HUES6 (cell line): ENCODE measurements around the gene SLC45A1.
A peak's percentile ranks its signal among the peaks of the same experiment; 100 is the strongest.

ENCODE experiments used
- H3K27ac ChIP-seq: 2 replicates; pipeline ENCODE4 v1.7.0; 2013; ENCODE audit warnings: low read depth, mild to moderate bottlenecking, low read length, inconsistent platforms
- H3K27me3 ChIP-seq: 2 replicates; pipeline ENCODE4 v1.6.1; 2013; ENCODE audit warnings: low read length; ENCODE audit not compliant: control insufficient read depth, insufficient read depth
- H3K36me3 ChIP-seq: 2 replicates; pipeline ENCODE4 v1.6.1; 2013; ENCODE audit warnings: low read length; ENCODE audit not compliant: control insufficient read depth, insufficient read depth
- H3K4me1 ChIP-seq: 2 replicates; pipeline ENCODE4 v1.6.1; 2013; ENCODE audit warnings: low read length; ENCODE audit not compliant: control insufficient read depth, insufficient read depth
- H3K4me3 ChIP-seq: 2 replicates; pipeline ENCODE4 v1.5.1; 2013; ENCODE audit warnings: low read depth, low read length
- H3K9ac ChIP-seq: one replicate; pipeline ENCODE4 v1.6.1; 2013; ENCODE audit warnings: mild to moderate bottlenecking, low read length
- H3K9me3 ChIP-seq: 2 replicates; pipeline ENCODE4 v1.6.1; 2013; ENCODE audit warnings: low read depth, low read length; ENCODE audit not compliant: control insufficient read depth, insufficient read depth

The SLC45A1 gene

GRCh38 chr1:8312235-8313218, 5.4 kb upstream of the SLC45A1 start:
- H3K9me3 ChIP-seq: peaks cover 9% of the 10 kb centered on the region
- H3K27me3 ChIP-seq: peaks cover 9% of the 10 kb centered on the region
- H3K4me3 ChIP-seq: no peak overlapping the region
- H3K27ac ChIP-seq: no peak overlapping the region
- H3K36me3 ChIP-seq: no peaks in the 10 kb centered on the region
- H3K9ac ChIP-seq: no peak overlapping the region
- peaks cover 21% of the 10 kb centered on the region for H3K4me1 ChIP-seq

- Histone ChIP-seq H3K36me3 (no peaks in the 10 kb centered on the region), H3K27me3 (peaks cover 16% of the 10 kb centered on the region), H3K9me3 (peaks cover 9% of the 10 kb centered on the region), H3K27ac (no peak overlapping the region), H3K4me3 (no peak overlapping the region), H3K4me1 (peaks cover 22% of the 10 kb centered on the region), H3K9ac (no peak overlapping the region)
These were observed 4.7 kb upstream of the SLC45A1 start for GRCh38 chr1:8313231-8313630.

GRCh38 chr1:8314346-8315280, 3.3 kb upstream of the SLC45A1 start:
- Histone ChIP-seq H3K27ac (no peak overlapping the region), H3K27me3 (peaks cover 29% of the 10 kb centered on the region), H3K9me3 (peaks cover 9% of the 10 kb centered on the region), H3K9ac (no peak overlapping the region), H3K4me1 (peaks cover 27% of the 10 kb centered on the region), H3K4me3 (no peak overlapping the region), H3K36me3 (no peaks in the 10 kb centered on the region)

GRCh38 chr1:8315573-8316475, 2.1 kb upstream of the SLC45A1 start:
- H3K4me1 ChIP-seq: peaks cover 27% of the 10 kb centered on the region

GRCh38 chr1:8318436-8318835, 522 bp downstream of the SLC45A1 start:
- Histone ChIP-seq H3K4me3 (peak overlapping the region; percentile 62), H3K9ac (no peak overlapping the region), H3K27ac (no peak overlapping the region)

More at GRCh38 chr1:8315573-8316475, 2.1 kb upstream of the SLC45A1 start:
- Histone ChIP-seq H3K36me3 (no peaks in the 10 kb centered on the region), H3K27ac (no peak overlapping the region), H3K9ac (no peak overlapping the region), H3K4me3 (no peak overlapping the region), H3K27me3 (peaks cover 34% of the 10 kb centered on the region), H3K9me3 (peaks cover 9% of the 10 kb centered on the region)

GRCh38 chr1:8321612-8322011, 3.7 kb downstream of the SLC45A1 start:
- Histone ChIP-seq H3K36me3 (no peaks in the 10 kb centered on the region), H3K9me3 (no peaks in the 10 kb centered on the region), H3K4me1 (peaks cover 6% of the 10 kb centered on the region; the same call in 1 of the 2 replicates), H3K27ac (no peak overlapping the region), H3K27me3 (peaks cover 33% of the 10 kb centered on the region), H3K4me3 (no peak overlapping the region), H3K9ac (no peak overlapping the region)

More at GRCh38 chr1:8318436-8318835, 522 bp downstream of the SLC45A1 start:
- Histone ChIP-seq H3K9me3 (no peaks in the 10 kb centered on the region), H3K4me1 (peaks cover 27% of the 10 kb centered on the region), H3K36me3 (no peaks in the 10 kb centered on the region), H3K27me3 (peaks cover 36% of the 10 kb centered on the region)

GRCh38 chr1:8323706-8324105, 5.8 kb downstream of the SLC45A1 start:
- Histone ChIP-seq H3K9ac (no peak overlapping the region), H3K27ac (no peak overlapping the region), H3K4me3 (no peak overlapping the region), H3K4me1 (0 out of 2 replicates have a peak, but pooled peaks cover under 1% of the 10 kb centered on the region), H3K36me3 (no peaks in the 10 kb centered on the region), H3K9me3 (no peaks in the 10 kb centered on the region), H3K27me3 (peaks cover 15% of the 10 kb centered on the region)

GRCh38 chr1:8324176-8324810, 6.4 kb downstream of the SLC45A1 start:
- Histone ChIP-seq H3K9me3 (no peaks in the 10 kb centered on the region), H3K4me3 (no peak overlapping the region), H3K27ac (no peak overlapping the region), H3K27me3 (peaks cover 10% of the 10 kb centered on the region; the same call in 1 of the 2 replicates), H3K4me1 (no peaks in the 10 kb centered on the region), H3K9ac (no peak overlapping the region), H3K36me3 (no peaks in the 10 kb centered on the region)

GRCh38 chr1:8325771-8326170, 7.9 kb downstream of the SLC45A1 start:
- Histone ChIP-seq H3K4me1 (no peaks in the 10 kb centered on the region), H3K27me3 (peaks cover 2% of the 10 kb centered on the region; the same call in 1 of the 2 replicates)

GRCh38 chr1:8326265-8326664, 8.4 kb downstream of the SLC45A1 start:
- Histone ChIP-seq H3K9me3 (no peaks in the 10 kb centered on the region), H3K9ac (no peak overlapping the region), H3K4me1 (no peaks in the 10 kb centered on the region), H3K27ac (no peak overlapping the region), H3K36me3 (no peaks in the 10 kb centered on the region), H3K4me3 (no peak overlapping the region), H3K27me3 (no peaks in the 10 kb centered on the region; the same call in 1 of the 2 replicates)

More at GRCh38 chr1:8325771-8326170, 7.9 kb downstream of the SLC45A1 start:
- Histone ChIP-seq H3K9ac (no peak overlapping the region), H3K9me3 (no peaks in the 10 kb centered on the region), H3K27ac (no peak overlapping the region), H3K36me3 (no peaks in the 10 kb centered on the region), H3K4me3 (no peak overlapping the region)
